OCI-LY7 (cell line): Measurements from ENCODE around the gene HOXB6. TPM values are rescaled to one million over a fixed set of nuclear protein-coding genes. Genes with fewer than 3 reads are reported as not detected.

Experiments used
- BruUV-seq: library from RNA; stranded (reverse); fragments of 400-500 nt; replicated peaks from 2 replicates; lab custom pipeline; 2021; lab: Mats Ljungman, UMichigan
- CTCF ChIA-PET: fragments of 300-600 bp; sonication (Branson Sonifier 250); formaldehyde crosslinking; loops from one replicate; lab custom pipeline; 2022; ENCODE audit warnings: antibody characterized with exemption; ENCODE audit not compliant: unreplicated experiment; lab: Charles Lee
- POLR2A ChIA-PET: fragments of 300-600 bp; sonication (Branson Sonifier 250); formaldehyde crosslinking; loops from one replicate; lab custom pipeline; 2022; ENCODE audit warnings: antibody characterized with exemption; lab: Charles Lee
- DNase-seq: peaks from one replicate; pipeline ENCODE4 v3.0.0-alpha.2; 2015; ENCODE audit warnings: low spot score
- H2AFZ ChIP-seq: fragments of 200-600 bp; sonication (generic), shearing (Covaris generic); 2 replicates; pipeline ENCODE4 v1.6.1; 2014; ENCODE audit warnings: mild to moderate bottlenecking, antibody characterized with exemption, low read length, moderate library complexity
- H3K27ac ChIP-seq: fragments of 200-600 bp; sonication (generic); 2 replicates; pipeline ENCODE4 v1.5.1; 2014; ENCODE audit warnings: mixed run types, low read depth, mild to moderate bottlenecking, moderate library complexity, low read length, inconsistent platforms; ENCODE audit not compliant: poor library complexity, severe bottlenecking
- H3K36me3 ChIP-seq: fragments of 200-600 bp; sonication (generic); 2 replicates; pipeline ENCODE4 v1.6.1; 2014; ENCODE audit warnings: mild to moderate bottlenecking, antibody characterized with exemption, low read length, moderate library complexity, mixed read lengths; ENCODE audit not compliant: insufficient read depth
- H3K4me1 ChIP-seq: fragments of 200-600 bp; sonication (generic); 2 replicates; pipeline ENCODE4 v1.5.1; 2014; ENCODE audit warnings: mild to moderate bottlenecking, low read length; ENCODE audit not compliant: insufficient read depth, poor library complexity, severe bottlenecking
- H3K4me2 ChIP-seq: fragments of 200-600 bp; sonication (generic); 2 replicates; pipeline ENCODE4 v1.6.1; 2014; ENCODE audit warnings: mild to moderate bottlenecking, low read length
- H3K4me3 ChIP-seq: fragments of 200-600 bp; sonication (generic); 2 replicates; pipeline ENCODE4 v1.5.1; 2014; ENCODE audit warnings: mild to moderate bottlenecking, low read depth, low read length; ENCODE audit not compliant: poor library complexity, severe bottlenecking
- H3K79me2 ChIP-seq: fragments of 200-600 bp; sonication (generic); 2 replicates; pipeline ENCODE4 v1.6.1; 2016; ENCODE audit warnings: low read depth, mild to moderate bottlenecking, low read length, moderate library complexity, mixed read lengths; ENCODE audit not compliant: insufficient read depth
- H3K9me2 ChIP-seq: fragments of 200-600 bp; sonication (generic); 2 replicates; pipeline ENCODE4 v1.6.1; 2016; ENCODE audit warnings: mild to moderate bottlenecking, low read length, mixed read lengths; ENCODE audit not compliant: insufficient read depth
- H3K9me3 ChIP-seq: fragments of 200-600 bp; sonication (generic); 2 replicates; pipeline ENCODE4 v1.6.1; 2014; ENCODE audit warnings: mild to moderate bottlenecking, mixed run types, low read length, mixed read lengths
- H4K20me1 ChIP-seq: fragments of 200-600 bp; sonication (generic); 2 replicates; pipeline ENCODE4 v1.6.1; 2014; ENCODE audit warnings: mild to moderate bottlenecking, antibody characterized with exemption, low read length, moderate library complexity, mixed read lengths; ENCODE audit not compliant: insufficient read depth
- CTCF ChIP-seq: fragments of 200-600 bp; sonication (generic); conservative IDR thresholded peaks from 2 replicates; pipeline ENCODE4 v1.5.1; 2014; ENCODE audit warnings: mild to moderate bottlenecking, antibody characterized with exemption, low read length, moderate library complexity, mixed read lengths
- EZH2phosphoT487 ChIP-seq: fragments of 200-600 bp; sonication (generic); IDR thresholded peaks from 2 replicates; pipeline ENCODE4 v1.6.1; 2018; ENCODE audit warnings: low read depth, borderline replicate concordance, mild to moderate bottlenecking, mixed run types, antibody characterized with exemption, low read length, moderate library complexity, mixed read lengths
- intact Hi-C: fragments of 100-400 bp; cut with micrococcal nuclease; formaldehyde crosslinking; loops from one replicate; pipeline ENCODE4 v1.10.0; 2022; ENCODE audit not compliant: unreplicated experiment
- total RNA-seq, 2 experiments: library from RNA; depleted of rRNA in 1 of 2; stranded (reverse); fragments of >200 nt in 1 of 2; shearing (Covaris generic) in 1 of 2; gene quantifications; 2 replicates each; pipeline ENCODE4 v1.2.3, GENCODE V29; 2014 to 2022

HOXB6 gene
- total RNA-seq, 2 experiments from 2014 or later, result not detected

GRCh38 chr17:48615047-48615962 lies 10.5 kb upstream of the HOXB6 start, which contains the start of gene HOXB8:
Gene HOXB8, minus strand, starts transcription at chr17:48615292. Its CDS starts 588 bp downstream, at chr17:48614704.
- Histone ChIP-seq H3K79me2 (no peaks in the 10 kb centered on the region), H3K27ac (no peak within 1 kb of the TSS), H4K20me1 (no peaks in the 10 kb centered on the region), H3K4me3 (no peak within 1 kb of the TSS), H3K9me2 (no peaks in the 10 kb centered on the region), H3K9me3 (no peaks in the 10 kb centered on the region), H3K4me1 (peaks cover 16% of the 10 kb centered on the region), H2AFZ (no peak within 1 kb of the TSS), H3K4me2 (no peak within 1 kb of the TSS), H3K36me3 (no peaks in the 10 kb centered on the region)
- POLR2A ChIA-PET, result no interaction called here
- CTCF ChIA-PET, result no interaction called here
- no peak for DNase-seq
- intact Hi-C loops, result loop anchor here (5.0 kb wide), 1 partner anchor 588 kb away; no protein-coding TSS in a partner anchor
- no TSS peak for BruUV-seq
- TF ChIP-seq CTCF, result no peak
- 0 out of 2 replicates have a peak, but pooled peaks have one; percentile 64 for TF ChIP-seq EZH2phosphoT487

- H3K27ac ChIP-seq, result no peak overlapping the region
- no peaks in the 10 kb centered on the region for H3K36me3 ChIP-seq
- H4K20me1 ChIP-seq, result no peaks in the 10 kb centered on the region
- no peak overlapping the region for H2AFZ ChIP-seq
- H3K9me3 ChIP-seq, result no peaks in the 10 kb centered on the region
- BruUV-seq, result no TSS peak
- no peak overlapping the region for H3K4me3 ChIP-seq
- H3K4me2 ChIP-seq, result peak overlapping the region; percentile 73; the same call in 1 of the 2 replicates
- peak; percentile 77 for TF ChIP-seq EZH2phosphoT487
- TF ChIP-seq CTCF, result no peak
- CTCF ChIA-PET, result no interaction called here
- H3K9me2 ChIP-seq, result no peaks in the 10 kb centered on the region
- intact Hi-C loops, result no loop called here
- POLR2A ChIA-PET, result interaction anchor here (0.7 kb wide), 1 partner anchor 15 kb away, joined by 5 read pairs; no protein-coding TSS in a partner anchor
- H3K79me2 ChIP-seq, result no peaks in the 10 kb centered on the region
- DNase-seq, result no peak
- H3K4me1 ChIP-seq, result peaks cover 26% of the 10 kb centered on the region
Measured at GRCh38 chr17:48613862-48614694, 9.3 kb upstream of the HOXB6 start.
